Skin epidermis (tissue), 12 donors: ENCODE measurements around the gene AGBL1.

Experiments
- H3K27ac ChIP-seq, 21 experiments: fragments of 200-600 bp; sonication (generic) in 11 of 21; one replicate each; pipeline ENCODE4 v1.5.0; 2020; ENCODE audit warnings: mild to moderate bottlenecking in 3 of 21, inconsistent platforms in 2 of 21, moderate library complexity in 2 of 21
- H3K4me3 ChIP-seq, 7 experiments: fragments of 200-600 bp; sonication (generic) in 2 of 7; one replicate each; pipeline ENCODE4 v1.5.0; 2020; ENCODE audit warnings: inconsistent platforms in 2 of 7, mild to moderate bottlenecking in 2 of 7, moderate library complexity in 1 of 7

Gene AGBL1

GRCh38 chr15:86555098-86555497 is 475.4 kb downstream of the AGBL1 start:
- H3K27ac ChIP-seq: no peak overlapping the region
- H3K4me3 ChIP-seq: no peak overlapping the region

GRCh38 chr15:86555939-86556338 is 476.3 kb downstream of the AGBL1 start:
- no peak overlapping the region for H3K27ac ChIP-seq
- no peak overlapping the region for H3K4me3 ChIP-seq

- no peak overlapping the region for H3K4me3 ChIP-seq
- H3K27ac ChIP-seq: no peak overlapping the region
Observed at GRCh38 chr15:86556396-86557017, 476.8 kb downstream of the AGBL1 start.

DNA sequence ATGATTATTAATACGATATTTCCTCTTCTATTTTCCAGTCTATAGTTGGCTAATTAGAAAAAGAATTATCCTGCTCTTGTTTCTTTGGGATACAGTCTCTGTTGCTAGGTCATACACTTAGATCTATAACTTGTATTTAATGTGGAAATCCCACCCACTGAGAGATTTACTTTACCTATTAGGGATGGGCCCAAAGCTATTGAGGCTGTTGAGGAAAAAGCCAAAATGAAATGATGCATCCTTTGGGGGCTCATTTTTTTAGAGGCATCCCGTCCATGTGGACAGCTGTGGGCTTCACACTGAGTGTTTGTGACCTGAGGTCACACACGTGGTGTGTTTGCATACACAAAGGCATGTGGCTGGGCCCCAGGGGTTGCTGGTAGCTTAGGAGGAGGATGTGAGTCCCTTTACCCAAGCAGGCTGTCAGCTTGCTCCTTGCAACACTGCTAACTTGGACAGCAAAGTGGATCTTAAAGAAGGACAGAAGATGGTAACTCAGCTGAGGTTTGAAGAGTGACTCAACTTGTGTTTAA is 477.4 kb downstream of the AGBL1 start:
- Histone ChIP-seq H3K27ac (no peak overlapping the region), H3K4me3 (no peak overlapping the region)

DNA sequence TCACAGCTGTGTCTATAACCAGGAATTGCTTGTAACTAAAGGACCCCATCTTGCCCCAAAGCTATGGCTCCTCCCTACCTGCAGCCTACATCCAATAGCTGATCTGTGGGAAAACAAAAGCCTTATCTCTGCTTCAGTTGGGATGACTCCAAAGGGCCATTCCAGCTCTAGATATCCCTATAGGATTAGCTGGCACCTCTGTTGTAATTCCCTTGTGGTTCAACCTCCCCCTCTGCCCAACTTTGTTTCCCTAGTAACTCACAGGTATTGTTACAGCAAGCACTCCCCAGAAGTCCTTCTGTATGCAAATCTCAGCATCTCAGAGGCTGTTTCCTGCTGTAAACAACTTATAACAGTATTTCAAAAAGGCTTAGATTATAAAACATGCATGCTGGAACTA is 478.6 kb downstream of the AGBL1 start:
- H3K4me3 ChIP-seq: no peak overlapping the region
- H3K27ac ChIP-seq: no peak overlapping the region

GRCh38 chr15:86558686-86559085 is 479.0 kb downstream of the AGBL1 start:
- Histone ChIP-seq H3K4me3 (no peak overlapping the region), H3K27ac (no peak overlapping the region)

DNA sequence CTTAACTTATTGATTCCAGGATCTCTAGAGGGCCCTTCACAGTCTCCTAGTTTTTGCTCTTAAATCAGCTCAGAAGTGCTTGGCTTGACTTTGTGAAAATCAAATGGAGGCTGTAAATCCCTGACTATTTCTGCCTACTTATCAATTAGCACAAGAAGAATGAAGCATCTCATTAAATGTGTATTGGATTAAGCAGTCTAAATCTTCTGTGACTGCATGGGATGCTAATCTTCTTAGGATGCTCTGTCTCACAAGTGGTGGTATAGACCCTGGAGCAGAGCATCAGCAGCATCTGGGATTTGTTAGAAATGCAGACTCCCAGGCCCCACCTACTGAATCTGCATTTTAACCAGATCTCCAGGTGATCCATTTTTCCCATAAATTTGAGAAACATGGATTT is 488.7 kb downstream of the AGBL1 start:
- Histone ChIP-seq H3K4me3 (no peak overlapping the region), H3K27ac (no peak overlapping the region)

GRCh38 chr15:86570738-86571137 is 491.1 kb downstream of the AGBL1 start:
- no peak overlapping the region for H3K4me3 ChIP-seq

DNA sequence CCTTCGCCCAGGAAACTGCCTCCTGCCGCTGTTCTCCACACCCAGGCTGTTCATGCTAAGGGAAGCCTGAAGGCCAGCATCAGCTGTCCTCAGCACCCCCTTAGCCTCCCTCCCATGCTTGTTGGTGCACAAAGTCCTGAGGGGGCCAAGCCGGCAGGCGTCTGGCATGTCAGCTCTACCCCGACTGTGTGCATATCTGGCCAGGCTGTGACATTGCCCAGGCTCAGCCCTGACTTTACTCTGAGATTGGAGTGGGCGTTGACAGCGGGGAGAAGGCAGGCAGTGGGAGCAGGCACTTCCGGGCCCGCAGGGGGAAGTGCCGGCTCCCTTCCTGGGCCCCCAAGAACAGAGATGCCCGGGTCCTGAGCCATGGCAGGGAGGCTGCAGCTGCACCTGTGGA is 492.2 kb downstream of the AGBL1 start:
- Histone ChIP-seq H3K27ac (no peak overlapping the region), H3K4me3 (no peak overlapping the region)

More at GRCh38 chr15:86570738-86571137, 491.1 kb downstream of the AGBL1 start:
- no peak overlapping the region for H3K27ac ChIP-seq

GRCh38 chr15:86572368-86572841 is 492.7 kb downstream of the AGBL1 start:
- H3K4me3 ChIP-seq: no peak overlapping the region

DNA sequence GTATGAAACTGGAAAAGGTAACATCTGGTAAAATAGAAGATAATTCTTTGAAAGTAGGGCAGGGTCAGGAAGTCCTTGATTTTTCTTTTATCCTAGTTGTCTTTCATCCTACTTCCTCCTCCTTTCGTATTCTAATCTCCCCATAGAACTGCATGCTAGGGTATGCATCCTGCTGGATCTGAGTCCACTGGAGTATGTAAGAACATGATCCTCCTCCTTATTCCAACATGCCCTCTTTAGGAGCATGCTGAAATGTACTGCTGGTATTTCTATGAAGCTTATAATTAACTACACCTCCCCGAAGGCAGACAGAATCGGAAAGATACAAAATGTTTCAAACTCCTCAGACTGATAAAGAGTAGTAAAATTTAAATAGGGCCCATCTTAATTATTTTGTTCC is 493.8 kb downstream of the AGBL1 start:
- no peak overlapping the region for H3K4me3 ChIP-seq
- no peak overlapping the region for H3K27ac ChIP-seq

More at GRCh38 chr15:86572368-86572841, 492.7 kb downstream of the AGBL1 start:
- H3K27ac ChIP-seq: no peak overlapping the region

- Histone ChIP-seq H3K4me3 (no peak overlapping the region), H3K27ac (no peak overlapping the region)
Observed at GRCh38 chr15:86588413-86588812, 508.7 kb downstream of the AGBL1 start.

- H3K4me3 ChIP-seq: no peak overlapping the region
Observed at GRCh38 chr15:86590461-86590860, 510.8 kb downstream of the AGBL1 start.

DNA sequence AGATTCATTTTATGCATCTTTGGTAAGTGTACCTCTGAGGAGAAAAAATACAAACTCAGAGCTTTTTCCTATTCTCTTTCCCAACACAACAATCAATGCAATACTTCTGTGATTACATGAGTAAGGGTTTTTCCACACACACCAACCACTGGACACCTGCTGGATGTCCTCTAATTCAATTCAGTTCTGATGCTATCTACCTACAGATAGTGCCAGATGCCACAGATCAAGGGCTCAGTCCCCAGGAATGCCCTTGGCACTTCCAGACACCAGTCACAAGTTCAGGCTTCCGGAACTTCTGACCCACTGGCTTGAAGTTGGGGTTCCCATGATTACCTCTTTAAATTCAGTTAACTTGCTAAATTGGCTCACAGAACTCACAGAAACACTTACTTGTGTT is 511.5 kb downstream of the AGBL1 start:
- no peak overlapping the region for H3K4me3 ChIP-seq
- no peak overlapping the region for H3K27ac ChIP-seq

More at GRCh38 chr15:86590461-86590860, 510.8 kb downstream of the AGBL1 start:
- no peak overlapping the region for H3K27ac ChIP-seq

DNA sequence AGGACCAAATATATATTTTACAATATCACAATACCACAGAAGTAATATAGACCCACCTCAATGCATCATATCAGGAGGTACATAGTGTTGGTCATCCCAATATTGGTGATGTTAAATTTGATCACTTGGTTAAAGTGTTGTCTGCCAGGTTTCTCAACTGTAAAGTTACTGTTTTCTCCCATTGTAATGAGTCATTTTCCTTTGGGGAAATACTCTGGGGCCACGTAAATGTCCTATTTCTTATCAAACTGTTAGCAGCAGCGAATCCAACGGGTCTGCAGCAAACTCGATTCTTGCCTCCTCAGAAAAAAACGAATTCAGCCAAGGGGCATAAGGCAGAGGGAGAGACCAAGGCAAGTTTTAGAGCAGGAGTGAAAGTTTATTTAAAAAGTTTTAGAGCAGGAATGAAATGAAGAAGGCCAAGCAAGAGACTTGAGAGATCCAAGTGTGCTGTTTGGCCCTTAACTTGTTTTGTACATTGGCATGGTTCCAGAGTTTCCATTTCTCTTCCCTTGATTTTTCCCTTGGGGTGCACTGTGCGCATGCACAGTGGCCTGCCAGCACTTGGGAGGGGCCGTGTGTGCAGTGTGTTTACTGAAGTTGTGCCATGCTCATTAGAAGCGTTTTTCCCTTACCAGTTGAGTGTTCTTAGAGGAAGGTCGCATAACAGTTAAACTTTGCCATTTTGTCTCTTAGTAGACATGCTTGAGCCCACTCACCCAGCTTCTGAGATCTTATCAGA is 512.5 kb downstream of the AGBL1 start:
- no peak overlapping the region for H3K4me3 ChIP-seq
- H3K27ac ChIP-seq: no peak overlapping the region

DNA sequence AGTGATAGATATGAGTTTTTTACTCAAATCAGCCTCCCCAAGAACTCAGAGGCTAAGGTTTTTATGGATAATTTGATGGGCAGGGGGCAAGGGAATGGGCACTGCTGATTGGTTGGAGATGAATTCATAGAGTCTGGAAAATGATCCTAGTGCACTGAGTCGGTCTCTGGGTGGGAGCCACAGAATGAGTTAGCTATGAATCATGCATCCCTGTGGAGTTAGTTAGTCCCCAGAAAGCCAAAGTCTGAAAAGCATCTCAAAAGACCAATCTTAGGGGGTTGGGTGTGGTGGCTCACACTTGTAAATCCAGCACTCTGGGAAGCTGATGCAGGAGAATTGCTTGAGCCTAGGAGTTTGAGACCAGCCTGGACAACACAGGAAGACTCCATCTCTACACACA is 516.1 kb downstream of the AGBL1 start:
- Histone ChIP-seq H3K4me3 (no peak overlapping the region), H3K27ac (no peak overlapping the region)

DNA sequence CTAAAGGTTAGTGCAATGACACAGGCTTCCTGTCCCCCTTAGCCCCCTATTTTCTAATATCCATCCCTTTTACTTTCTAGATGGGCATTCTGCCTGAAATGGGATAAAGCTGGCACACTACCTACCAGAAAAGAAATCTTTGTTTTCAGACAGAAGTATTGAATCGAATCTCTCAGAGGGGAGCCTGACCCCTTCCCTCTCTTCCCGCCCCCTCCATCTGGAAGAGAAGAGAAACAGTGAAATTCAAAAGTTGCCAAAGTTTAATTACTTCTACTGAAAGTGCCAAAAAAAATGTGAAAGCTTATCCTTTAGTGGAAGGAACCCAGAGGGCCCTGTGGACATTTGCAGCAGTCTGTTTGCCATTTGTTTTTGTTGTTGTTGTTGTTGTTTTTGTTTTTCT is 523.8 kb downstream of the AGBL1 start:
- Histone ChIP-seq H3K4me3 (no peak overlapping the region), H3K27ac (no peak overlapping the region)

DNA sequence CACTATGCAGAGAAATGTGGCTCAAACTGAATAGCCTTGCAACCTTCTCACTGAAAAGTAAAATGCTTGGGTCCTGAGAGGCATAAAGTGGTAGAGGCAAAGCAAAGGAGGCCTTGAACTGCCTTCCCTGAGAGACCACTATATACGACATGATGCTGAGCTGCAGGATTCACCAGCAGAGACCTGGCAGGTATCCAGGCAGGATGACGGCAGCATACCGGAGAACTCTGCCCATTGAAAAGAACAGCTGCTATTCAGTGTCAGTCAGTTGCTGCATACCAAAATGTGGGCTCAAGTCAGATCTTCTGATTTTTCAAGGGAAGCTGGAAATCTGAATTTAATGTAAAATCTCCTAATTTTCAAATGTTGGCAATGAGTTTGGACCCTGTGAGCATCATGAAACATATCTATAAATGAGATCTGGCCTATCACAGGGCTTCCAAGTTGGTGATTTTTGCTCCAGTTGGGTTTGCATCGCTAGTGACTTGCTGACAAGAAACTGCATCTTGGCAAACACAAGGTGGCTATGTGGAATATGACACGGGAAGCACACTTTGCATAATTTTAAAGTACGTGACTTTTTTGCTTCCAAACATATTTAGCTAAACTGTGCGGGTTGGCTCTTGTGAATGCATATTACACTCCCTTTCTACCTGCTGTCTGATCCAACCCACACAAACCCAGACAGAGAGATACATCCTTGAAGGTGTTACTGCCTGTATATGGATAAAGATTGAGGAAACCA is 529.0 kb downstream of the AGBL1 start:
- no peak overlapping the region for H3K27ac ChIP-seq
- no peak overlapping the region for H3K4me3 ChIP-seq

DNA sequence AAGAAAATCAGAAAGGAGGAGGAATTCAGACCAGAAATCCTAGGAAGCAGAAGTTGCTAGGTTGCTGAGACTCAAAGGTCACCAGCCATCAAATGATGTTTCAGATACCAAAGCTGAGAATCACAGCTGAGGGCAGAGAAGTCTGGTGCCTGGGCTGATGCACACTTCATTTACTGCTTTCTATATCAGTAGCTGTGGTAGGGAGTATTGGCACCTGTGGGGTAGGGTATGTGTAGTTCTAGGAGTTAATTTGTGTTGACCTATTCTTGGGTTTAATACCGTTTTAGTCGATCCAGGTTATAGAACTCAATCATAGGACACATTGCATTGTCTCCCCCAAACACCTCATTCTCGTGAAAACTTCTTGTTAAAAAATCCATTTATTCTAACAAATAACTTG is 529.6 kb downstream of the AGBL1 start:
- Histone ChIP-seq H3K27ac (no peak overlapping the region), H3K4me3 (no peak overlapping the region)

DNA sequence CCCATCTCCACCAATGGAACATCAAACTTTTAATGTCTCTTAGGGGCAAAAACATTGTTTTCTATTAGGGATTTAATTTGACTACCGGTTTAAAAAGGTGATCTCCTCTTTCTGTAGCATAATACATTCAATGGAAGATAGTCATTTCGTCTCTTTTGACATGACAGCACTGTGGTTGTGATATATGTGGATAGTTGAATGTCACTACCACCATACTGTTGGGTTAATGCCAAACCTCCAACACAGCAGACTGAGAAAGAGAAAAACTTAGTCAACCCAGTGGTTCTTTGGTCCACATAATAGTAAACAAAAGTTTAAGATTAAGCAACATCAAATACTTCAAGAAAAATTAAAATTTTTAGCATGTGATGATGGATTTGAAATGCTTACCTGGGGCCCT is 530.4 kb downstream of the AGBL1 start:
- Histone ChIP-seq H3K4me3 (no peak overlapping the region), H3K27ac (no peak overlapping the region)
